ENCODE measurements around the gene GNAZ. TPM values are rescaled to one million over a fixed set of nuclear protein-coding genes. Genes with fewer than 3 reads are reported as not detected.

Gene GNAZ
- total and polyA plus RNA-seq, 3 donors from 2014 or later = 13.7 to 20.2 (median 15.1) TPM

DNA sequence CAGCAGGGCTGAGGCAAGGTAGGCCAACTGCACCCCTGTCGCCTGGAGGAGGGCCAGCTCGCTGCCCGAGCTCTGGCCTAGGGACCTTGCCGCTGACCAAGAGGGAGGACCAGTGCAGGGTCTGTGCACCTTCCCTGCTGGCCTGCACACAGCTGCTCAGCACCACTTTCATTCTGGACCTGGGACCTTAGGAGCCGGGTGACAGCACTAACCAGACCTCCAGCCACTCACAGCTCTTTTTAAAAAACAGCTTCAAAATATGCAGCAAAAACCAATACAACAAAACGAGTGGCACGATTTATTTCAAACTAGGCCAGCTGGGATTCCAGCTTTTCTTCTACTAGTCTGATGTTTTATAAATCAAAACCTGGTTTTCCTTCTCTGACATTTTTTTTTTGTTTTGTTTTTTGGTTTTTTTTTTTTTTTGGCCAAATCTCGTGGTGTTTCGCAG lies 53.5 kb downstream of the GNAZ start:
- Histone ChIP-seq H3K4me1 (peaks cover 6% of the 10 kb centered on the region), H3K27ac (no peak overlapping the region), H3K36me3 (ENCODE audit: low read depth, missing control alignments) (no peaks in the 10 kb centered on the region), H3K9me3 (no peaks in the 10 kb centered on the region), H3K4me3 (no peak overlapping the region), H3K27me3 (no peaks in the 10 kb centered on the region)
- intact Hi-C loops (cut with DNase I; ENCODE audit: low total_unique reads) = loop anchor here (5.0 kb wide), 1 partner anchor 167 kb away; no protein-coding TSS in a partner anchor
- DNase-seq = no peak
- no peak for TF ChIP-seq POLR2A (IDR thresholded peaks at IDR 0.05)
- TF ChIP-seq, protein P1, sequence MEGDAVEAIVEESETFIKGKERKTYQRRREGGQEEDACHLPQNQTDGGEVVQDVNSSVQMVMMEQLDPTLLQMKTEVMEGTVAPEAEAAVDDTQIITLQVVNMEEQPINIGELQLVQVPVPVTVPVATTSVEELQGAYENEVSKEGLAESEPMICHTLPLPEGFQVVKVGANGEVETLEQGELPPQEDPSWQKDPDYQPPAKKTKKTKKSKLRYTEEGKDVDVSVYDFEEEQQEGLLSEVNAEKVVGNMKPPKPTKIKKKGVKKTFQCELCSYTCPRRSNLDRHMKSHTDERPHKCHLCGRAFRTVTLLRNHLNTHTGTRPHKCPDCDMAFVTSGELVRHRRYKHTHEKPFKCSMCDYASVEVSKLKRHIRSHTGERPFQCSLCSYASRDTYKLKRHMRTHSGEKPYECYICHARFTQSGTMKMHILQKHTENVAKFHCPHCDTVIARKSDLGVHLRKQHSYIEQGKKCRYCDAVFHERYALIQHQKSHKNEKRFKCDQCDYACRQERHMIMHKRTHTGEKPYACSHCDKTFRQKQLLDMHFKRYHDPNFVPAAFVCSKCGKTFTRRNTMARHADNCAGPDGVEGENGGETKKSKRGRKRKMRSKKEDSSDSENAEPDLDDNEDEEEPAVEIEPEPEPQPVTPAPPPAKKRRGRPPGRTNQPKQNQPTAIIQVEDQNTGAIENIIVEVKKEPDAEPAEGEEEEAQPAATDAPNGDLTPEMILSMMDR (IDR thresholded peaks at IDR 0.05) = no peak
- WGBS, 2 donors = 81 to 90% methylated on average over 5 to 6 of the region's 9 CpGs

DNA sequence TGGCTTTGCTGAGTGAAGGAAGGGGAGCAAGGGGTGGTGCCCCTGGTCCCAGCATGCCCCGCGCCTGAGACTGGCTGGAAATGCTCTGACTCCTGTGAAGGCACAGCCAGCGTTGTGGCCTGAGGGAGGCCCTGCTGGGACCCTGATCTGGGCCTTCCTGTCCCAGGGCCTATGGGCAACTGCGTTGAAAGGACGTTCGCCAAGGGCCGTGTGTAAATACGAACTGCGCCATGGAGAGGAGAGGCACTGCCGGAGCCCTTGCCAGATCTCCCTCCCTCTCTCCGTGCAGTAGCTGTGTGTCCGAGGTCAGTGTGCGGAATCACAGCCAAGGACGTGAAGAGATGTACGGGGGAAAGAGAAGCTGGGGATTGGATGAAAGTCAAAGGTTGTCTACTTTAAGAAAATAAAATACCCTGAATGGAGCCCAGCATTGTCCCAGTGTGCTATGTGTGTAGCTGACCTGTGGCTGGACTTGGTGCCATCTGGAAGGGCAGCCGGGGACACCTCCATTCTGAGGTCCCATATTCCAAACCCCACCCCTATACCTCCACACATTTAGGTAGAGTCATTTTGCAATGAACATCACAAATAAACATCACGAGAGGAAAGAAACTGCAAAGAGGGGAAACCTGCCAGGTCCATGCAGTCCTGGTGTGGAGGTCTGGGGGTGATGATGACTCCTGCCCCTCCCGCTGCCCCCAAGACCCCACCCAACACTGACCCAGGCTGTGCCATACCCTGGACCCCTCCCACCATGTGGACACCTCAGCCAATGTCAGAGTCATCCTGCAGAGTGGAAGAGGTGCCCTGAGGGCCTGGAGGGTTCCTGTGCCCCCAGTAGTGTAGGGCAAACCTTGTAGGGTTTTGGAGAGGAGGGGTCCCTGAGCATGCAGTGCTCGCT lies 54.5 kb downstream of the GNAZ start:
- Histone ChIP-seq H3K36me3 (ENCODE audit: low read depth, missing control alignments) (no peaks in the 10 kb centered on the region), H3K27ac (no peak overlapping the region), H3K4me1 (peaks cover 6% of the 10 kb centered on the region), H3K27me3 (no peaks in the 10 kb centered on the region), H3K9me3 (no peaks in the 10 kb centered on the region), H3K4me3 (no peak overlapping the region)
- TF ChIP-seq, protein P1 (IDR thresholded peaks at IDR 0.05) = no peak
- TF ChIP-seq POLR2A (IDR thresholded peaks at IDR 0.05) = no peak
- peak; percentile 64 for DNase-seq
- WGBS, 2 donors = 51 to 55% methylated on average over 16 to 19 of the region's 19 CpGs
- intact Hi-C loops (cut with DNase I; ENCODE audit: low total_unique reads) = loop anchor here (5.0 kb wide), 1 partner anchor 168 kb away; no protein-coding TSS in a partner anchor

DNA sequence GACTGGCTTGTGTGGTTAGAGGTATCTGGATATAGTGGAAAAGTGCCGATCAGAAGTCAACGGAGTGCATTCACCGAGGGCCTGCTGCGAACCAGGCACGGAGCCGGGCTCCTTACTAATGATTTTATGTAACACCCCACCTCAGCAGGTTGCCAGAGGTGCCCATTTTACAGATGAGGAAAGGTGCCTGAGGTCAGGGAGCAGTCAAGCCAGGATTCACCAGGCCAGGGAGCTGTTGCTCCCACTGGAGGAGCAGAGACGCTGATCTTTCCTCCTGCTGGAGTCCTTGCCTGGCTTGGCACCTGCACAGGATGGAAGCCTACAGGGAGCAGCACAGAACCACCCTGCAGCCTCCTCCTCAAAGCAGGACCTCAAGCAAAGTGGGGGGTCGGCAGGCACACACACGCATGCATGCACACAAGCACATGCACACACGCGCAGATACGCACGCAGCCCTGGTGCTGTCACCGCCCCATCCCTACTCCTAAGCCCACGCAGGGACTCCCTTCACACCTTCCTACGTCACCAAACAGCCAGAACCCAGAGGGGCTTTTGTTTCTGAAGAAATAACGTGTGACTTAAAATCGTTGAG lies 55.3 kb downstream of the GNAZ start:
- Histone ChIP-seq H3K27me3 (no peaks in the 10 kb centered on the region), H3K27ac (no peak overlapping the region), H3K4me1 (peaks cover 6% of the 10 kb centered on the region), H3K9me3 (no peaks in the 10 kb centered on the region), H3K36me3 (ENCODE audit: low read depth, missing control alignments) (no peaks in the 10 kb centered on the region), H3K4me3 (no peak overlapping the region)
- intact Hi-C loops (cut with DNase I; ENCODE audit: low total_unique reads) = no loop called here
- WGBS, 2 donors = 89 to 95% methylated on average over 13 to 18 of the region's 18 CpGs
- DNase-seq = no peak
- TF ChIP-seq, protein P1 (IDR thresholded peaks at IDR 0.05) = no peak
- TF ChIP-seq POLR2A (IDR thresholded peaks at IDR 0.05) = no peak

DNA sequence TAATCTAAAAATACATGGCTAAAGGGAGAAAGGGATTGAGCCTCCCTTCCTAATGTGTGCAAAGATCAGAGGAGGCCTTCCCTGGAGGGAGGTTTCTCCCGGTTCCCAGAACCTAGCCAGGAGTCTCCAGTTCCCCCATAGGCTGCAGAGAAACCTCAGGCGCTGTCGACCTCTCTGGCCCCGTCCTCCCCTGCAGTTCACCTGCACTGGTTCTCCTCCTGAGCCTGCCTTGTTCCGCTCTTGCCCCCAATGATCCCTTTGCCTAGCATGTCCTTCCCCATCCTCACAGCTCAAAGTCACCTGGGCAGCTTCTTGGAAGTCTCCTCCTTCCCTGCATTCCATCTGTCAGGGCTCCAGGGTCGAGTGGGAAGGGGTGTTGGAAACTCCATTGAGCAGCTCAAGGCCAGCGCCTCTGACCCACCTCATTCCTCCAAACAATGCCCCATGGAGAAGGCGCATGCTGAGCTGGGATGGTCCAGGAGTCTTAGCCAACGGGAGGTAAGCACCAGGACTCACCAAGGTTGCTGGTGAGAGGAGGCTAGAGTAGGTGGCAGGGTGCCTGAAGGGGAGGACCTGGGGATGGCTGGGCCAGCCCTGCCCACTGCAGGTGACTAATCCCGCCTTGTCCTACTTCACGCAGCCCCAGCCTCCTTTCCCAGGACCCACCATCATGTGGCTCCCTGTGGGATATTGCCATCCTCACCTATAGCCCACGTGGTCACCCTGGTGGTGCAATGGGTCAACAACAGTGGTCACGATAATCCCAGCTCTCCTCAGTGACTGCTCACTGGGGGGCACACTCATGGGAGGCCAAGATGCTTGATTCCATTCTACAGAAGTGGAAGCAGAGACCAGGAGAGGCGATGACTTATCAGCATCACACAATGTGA lies 56.1 kb downstream of the GNAZ start:
- Histone ChIP-seq H3K4me1 (peaks cover 6% of the 10 kb centered on the region), H3K4me3 (no peak overlapping the region), H3K9me3 (no peaks in the 10 kb centered on the region), H3K36me3 (ENCODE audit: low read depth, missing control alignments) (no peaks in the 10 kb centered on the region), H3K27me3 (no peaks in the 10 kb centered on the region), H3K27ac (no peak overlapping the region)
- no peak for DNase-seq
- no peak for TF ChIP-seq POLR2A (IDR thresholded peaks at IDR 0.05)
- intact Hi-C loops (cut with DNase I; ENCODE audit: low total_unique reads) = no loop called here
- whole genome bisulfite sequencing, 2 donors = 90 to 93% methylated on average over 11 to 14 of the region's 14 CpGs

Measured in testis (tissue), 3 donors.